Inferior parietal cortex (tissue), 1 donor: ENCODE data around the gene MMP26.
"Not testable (repeated sequence)": the region's sequence is repeated elsewhere in the genome, so short reads cannot be mapped to it uniquely, and the experiment has no call there.

Source experiments
- DNase-seq: peaks from one replicate; pipeline ENCODE4 v3.0.0-alpha.2; 2016; ENCODE audit errors: extremely low spot score

MMP26 gene

DNA sequence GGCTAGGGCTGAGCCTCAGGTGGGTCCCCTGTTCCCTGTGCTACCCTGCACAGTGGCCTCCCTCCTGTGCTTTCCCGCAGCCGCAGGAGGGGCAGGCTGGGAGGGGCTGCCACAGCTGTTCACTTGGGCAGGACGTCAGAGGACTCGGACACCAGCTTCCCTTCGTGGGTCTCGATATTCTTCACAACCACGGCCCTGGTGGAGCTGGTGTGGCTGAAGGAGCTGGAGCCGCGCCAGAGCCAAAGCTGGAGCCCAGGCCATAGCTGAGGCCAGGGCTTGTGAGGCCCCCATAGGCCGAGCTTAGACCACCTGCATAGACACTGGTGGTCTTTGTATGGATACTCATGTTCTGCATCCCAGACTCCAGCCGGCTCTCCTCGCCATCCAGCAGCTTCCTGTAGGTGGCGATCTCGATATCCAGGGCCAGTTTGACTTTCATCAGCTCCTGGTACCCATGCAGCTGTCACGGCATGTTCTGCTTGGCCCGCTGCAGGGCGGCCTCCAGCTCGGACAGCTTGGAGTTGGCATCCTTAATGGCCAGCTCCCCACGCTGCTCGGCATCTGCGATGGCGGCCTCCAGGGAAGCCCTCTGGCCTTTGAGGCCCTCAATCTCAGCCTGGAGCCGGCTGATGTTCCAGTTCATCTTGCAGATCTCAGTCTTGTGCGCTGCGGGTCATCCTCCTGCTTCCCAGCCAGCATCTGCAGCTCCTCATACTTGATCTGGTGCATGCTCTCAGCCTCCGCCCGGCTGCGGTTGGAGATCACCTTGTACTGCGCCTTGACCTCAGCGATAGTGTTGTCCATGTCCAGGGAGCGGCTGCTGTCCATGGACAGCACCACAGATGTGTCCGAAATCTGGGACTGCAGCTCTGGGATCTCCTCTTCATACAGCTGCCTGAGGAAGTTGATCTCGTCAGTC lies 18.3 kb downstream of the MMP26 start:
- DNase-seq, result not testable (repeated sequence)

DNA sequence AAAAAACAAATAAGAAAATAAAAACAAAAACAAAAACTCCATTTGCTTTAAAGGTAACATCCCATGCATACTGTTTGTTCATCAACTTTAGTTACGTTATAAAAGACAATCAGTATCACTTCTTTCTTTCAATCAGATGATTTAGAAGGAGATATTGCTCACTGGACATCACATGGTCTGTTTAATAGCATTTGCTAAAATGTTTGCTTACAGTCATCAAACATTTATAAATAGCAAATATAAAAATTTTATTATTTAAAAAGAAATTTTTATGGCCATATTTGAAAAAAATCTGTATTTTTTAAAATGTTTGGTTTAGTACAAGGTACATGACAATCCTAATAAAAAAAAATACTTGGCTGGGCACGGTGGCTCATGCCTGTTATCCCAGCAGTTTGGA lies 22.6 kb downstream of the MMP26 start:
- no peak for DNase-seq

- DNase-seq, result no peak
Measured at GRCh38 chr11:4740735-4741134, 36.2 kb downstream of the MMP26 start.

- DNase-seq, result no peak
Measured at GRCh38 chr11:4748438-4748837, 43.9 kb downstream of the MMP26 start.

GRCh38 chr11:4751201-4751600 lies 46.6 kb downstream of the MMP26 start:
- DNase-seq, result no peak
